ENCODE results near the gene SDHAF3.

DNA sequence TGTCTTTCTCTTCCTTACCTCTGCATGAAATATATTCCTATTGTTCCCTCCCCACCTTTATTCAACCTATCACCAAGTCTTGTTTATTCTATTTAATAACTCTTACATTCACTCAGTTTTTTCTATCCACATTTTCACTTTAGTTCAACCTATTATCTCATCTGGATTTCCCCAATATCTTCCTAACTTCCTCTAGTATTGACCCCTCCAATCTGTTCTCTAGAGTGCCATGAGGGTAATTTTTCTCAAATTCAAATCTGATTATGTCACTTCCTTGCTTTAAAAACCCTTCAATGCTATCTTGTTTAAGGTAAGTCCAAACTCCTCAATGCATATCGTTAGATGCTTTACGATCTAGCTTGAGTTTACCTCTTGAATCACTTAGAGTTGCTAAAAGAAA lies 86.5 kb downstream of the SDHAF3 start:
- TF ChIP-seq TARDBP (IDR thresholded peaks at IDR 0.05; ENCODE audit: borderline replicate concordance), result no peak
- TF ChIP-seq, protein P1, sequence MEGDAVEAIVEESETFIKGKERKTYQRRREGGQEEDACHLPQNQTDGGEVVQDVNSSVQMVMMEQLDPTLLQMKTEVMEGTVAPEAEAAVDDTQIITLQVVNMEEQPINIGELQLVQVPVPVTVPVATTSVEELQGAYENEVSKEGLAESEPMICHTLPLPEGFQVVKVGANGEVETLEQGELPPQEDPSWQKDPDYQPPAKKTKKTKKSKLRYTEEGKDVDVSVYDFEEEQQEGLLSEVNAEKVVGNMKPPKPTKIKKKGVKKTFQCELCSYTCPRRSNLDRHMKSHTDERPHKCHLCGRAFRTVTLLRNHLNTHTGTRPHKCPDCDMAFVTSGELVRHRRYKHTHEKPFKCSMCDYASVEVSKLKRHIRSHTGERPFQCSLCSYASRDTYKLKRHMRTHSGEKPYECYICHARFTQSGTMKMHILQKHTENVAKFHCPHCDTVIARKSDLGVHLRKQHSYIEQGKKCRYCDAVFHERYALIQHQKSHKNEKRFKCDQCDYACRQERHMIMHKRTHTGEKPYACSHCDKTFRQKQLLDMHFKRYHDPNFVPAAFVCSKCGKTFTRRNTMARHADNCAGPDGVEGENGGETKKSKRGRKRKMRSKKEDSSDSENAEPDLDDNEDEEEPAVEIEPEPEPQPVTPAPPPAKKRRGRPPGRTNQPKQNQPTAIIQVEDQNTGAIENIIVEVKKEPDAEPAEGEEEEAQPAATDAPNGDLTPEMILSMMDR (IDR thresholded peaks at IDR 0.05 in 2 of 3, conservative IDR thresholded peaks at IDR 0.05 in 1 of 3; ENCODE audit: control insufficient read depth in 2 of 3, extremely low read depth in 1 of 3, insufficient read depth in 1 of 3, low read depth in 3 of 3, low read length in 3 of 3), result no peak
- no peak for TF ChIP-seq POLR2AphosphoS5 (IDR thresholded peaks at IDR 0.05; ENCODE audit: low read length)
- no peak for TF ChIP-seq CHD2 (IDR thresholded peaks at IDR 0.05; ENCODE audit: borderline replicate concordance, low read depth, low read length)
- TF ChIP-seq HDAC6 (IDR thresholded peaks at IDR 0.05; ENCODE audit: unreplicated experiment), result no peak
- TF ChIP-seq SMAD1 (IDR thresholded peaks at IDR 0.05; ENCODE audit: low read depth, partially characterized antibody), result no peak
- TF ChIP-seq JUNB (IDR thresholded peaks at IDR 0.05), result no peak
- TF ChIP-seq ETV6 (conservative IDR thresholded peaks at IDR 0.05 in 1 of 2, IDR thresholded peaks at IDR 0.05 in 1 of 2; ENCODE audit: borderline replicate concordance in 1 of 2, low read depth in 1 of 2), result no peak
- no peak for TF ChIP-seq EZH2 (IDR thresholded peaks at IDR 0.05; ENCODE audit: borderline replicate concordance, control insufficient read depth, low read depth, low read length)
- TF ChIP-seq SREBF2 (IDR thresholded peaks at IDR 0.05; ENCODE audit: low read length), result no peak

Data from GM12878 (cell line).